ENCODE measurements around the gene F11. TPM values are rescaled to one million over a fixed set of nuclear protein-coding genes. Genes with fewer than 3 reads are reported as not detected.

The F11 gene
- not detected for polyA plus RNA-seq

GRCh38 chr4:186265683-186266652, at the start of gene F11:
Gene F11 (plus strand): TSS chr4:186266189. CDS start chr4:186267137, 948 bp downstream.
- Histone ChIP-seq H3K27ac (ENCODE audit: low read depth in 2 of 2, low read length in 1 of 2) (no peak within 1 kb of the TSS), H3K4me1 (ENCODE audit: control insufficient read depth in 2 of 2, insufficient read depth in 2 of 2, low read length in 1 of 2) (peaks cover 0 to under 1% of the 10 kb centered on the region in 2 donors), H3K36me3 (ENCODE audit: control insufficient read depth in 2 of 2, insufficient read depth in 2 of 2, low read length in 1 of 2) (no peaks in the 10 kb centered on the region), H3K9me3 (ENCODE audit: control insufficient read depth in 2 of 2, insufficient read depth in 1 of 2, low read depth in 1 of 2, low read length in 1 of 2) (no peaks in the 10 kb centered on the region), H3K4me3 (ENCODE audit: low read depth in 1 of 2, low read length in 2 of 2) (no peak within 1 kb of the TSS), H3K27me3 (ENCODE audit: control insufficient read depth in 1 of 2, insufficient read depth in 2 of 2, low read length in 2 of 2) (no peaks in the 10 kb centered on the region)
- WGBS, 2 donors: 59 to 71% methylated on average over 10 of the region's 10 CpGs

- H3K4me3 ChIP-seq (ENCODE audit: low read depth in 1 of 2, low read length in 2 of 2): no peak overlapping the region
- H3K27ac ChIP-seq (ENCODE audit: low read depth in 2 of 2, low read length in 1 of 2): no peak overlapping the region
- no peaks in the 10 kb centered on the region for H3K4me1 ChIP-seq (ENCODE audit: control insufficient read depth in 2 of 2, insufficient read depth in 2 of 2, low read length in 1 of 2)
- H3K36me3 ChIP-seq (ENCODE audit: control insufficient read depth in 2 of 2, insufficient read depth in 2 of 2, low read length in 1 of 2): no peaks in the 10 kb centered on the region
- H3K27me3 ChIP-seq (ENCODE audit: control insufficient read depth in 1 of 2, insufficient read depth in 2 of 2, low read length in 2 of 2): no peaks in the 10 kb centered on the region
- WGBS, 2 donors: 56 to 66% methylated on average over 8 of the region's 8 CpGs
- no peaks in the 10 kb centered on the region for H3K9me3 ChIP-seq (ENCODE audit: control insufficient read depth in 2 of 2, insufficient read depth in 1 of 2, low read depth in 1 of 2, low read length in 1 of 2)
These were observed 49.4 kb upstream of the F11 start for GRCh38 chr4:186216465-186217024.

GRCh38 chr4:186217733-186218293, 48.2 kb upstream of the F11 start:
- H3K27me3 ChIP-seq (ENCODE audit: control insufficient read depth in 1 of 2, insufficient read depth in 2 of 2, low read length in 2 of 2): no peaks in the 10 kb centered on the region
- no peaks in the 10 kb centered on the region for H3K4me1 ChIP-seq (ENCODE audit: control insufficient read depth in 2 of 2, insufficient read depth in 2 of 2, low read length in 1 of 2)
- H3K27ac ChIP-seq (ENCODE audit: low read depth in 2 of 2, low read length in 1 of 2): no peak overlapping the region
- H3K36me3 ChIP-seq (ENCODE audit: control insufficient read depth in 2 of 2, insufficient read depth in 2 of 2, low read length in 1 of 2): no peaks in the 10 kb centered on the region
- H3K4me3 ChIP-seq (ENCODE audit: low read depth in 1 of 2, low read length in 2 of 2): no peak overlapping the region
- 56 to 66% methylated on average over 1 of the region's 1 CpG for WGBS, 2 donors
- no peaks in the 10 kb centered on the region for H3K9me3 ChIP-seq (ENCODE audit: control insufficient read depth in 2 of 2, insufficient read depth in 1 of 2, low read depth in 1 of 2, low read length in 1 of 2)

- no peaks in the 10 kb centered on the region for H3K36me3 ChIP-seq (ENCODE audit: control insufficient read depth in 2 of 2, insufficient read depth in 2 of 2, low read length in 1 of 2)
- H3K27me3 ChIP-seq (ENCODE audit: control insufficient read depth in 1 of 2, insufficient read depth in 2 of 2, low read length in 2 of 2): no peaks in the 10 kb centered on the region
- H3K27ac ChIP-seq (ENCODE audit: low read depth in 2 of 2, low read length in 1 of 2): no peak overlapping the region
- no peak overlapping the region for H3K4me3 ChIP-seq (ENCODE audit: low read depth in 1 of 2, low read length in 2 of 2)
- H3K4me1 ChIP-seq (ENCODE audit: control insufficient read depth in 2 of 2, insufficient read depth in 2 of 2, low read length in 1 of 2): no peaks in the 10 kb centered on the region
- peaks cover 0 to 4% of the 10 kb centered on the region in 2 donors for H3K9me3 ChIP-seq (ENCODE audit: control insufficient read depth in 2 of 2, insufficient read depth in 1 of 2, low read depth in 1 of 2, low read length in 1 of 2)
- 72 to 81% methylated on average over 1 of the region's 1 CpG for WGBS, 2 donors
These were observed 44.4 kb upstream of the F11 start for GRCh38 chr4:186221624-186222023.

- Histone ChIP-seq H3K27me3 (ENCODE audit: control insufficient read depth in 1 of 2, insufficient read depth in 2 of 2, low read length in 2 of 2) (no peaks in the 10 kb centered on the region), H3K36me3 (ENCODE audit: control insufficient read depth in 2 of 2, insufficient read depth in 2 of 2, low read length in 1 of 2) (no peaks in the 10 kb centered on the region), H3K4me1 (ENCODE audit: control insufficient read depth in 2 of 2, insufficient read depth in 2 of 2, low read length in 1 of 2) (no peaks in the 10 kb centered on the region), H3K27ac (ENCODE audit: low read depth in 2 of 2, low read length in 1 of 2) (no peak overlapping the region), H3K4me3 (ENCODE audit: low read depth in 1 of 2, low read length in 2 of 2) (no peak overlapping the region), H3K9me3 (ENCODE audit: control insufficient read depth in 2 of 2, insufficient read depth in 1 of 2, low read depth in 1 of 2, low read length in 1 of 2) (peaks cover 0 to 4% of the 10 kb centered on the region in 2 donors)
These were observed 40.1 kb upstream of the F11 start for GRCh38 chr4:186225848-186226247.

GRCh38 chr4:186226521-186227189, 39.3 kb upstream of the F11 start:
- Histone ChIP-seq H3K27ac (ENCODE audit: low read depth in 2 of 2, low read length in 1 of 2) (no peak overlapping the region), H3K36me3 (ENCODE audit: control insufficient read depth in 2 of 2, insufficient read depth in 2 of 2, low read length in 1 of 2) (no peaks in the 10 kb centered on the region), H3K9me3 (ENCODE audit: control insufficient read depth in 2 of 2, insufficient read depth in 1 of 2, low read depth in 1 of 2, low read length in 1 of 2) (peaks cover 0 to 4% of the 10 kb centered on the region in 2 donors), H3K4me1 (ENCODE audit: control insufficient read depth in 2 of 2, insufficient read depth in 2 of 2, low read length in 1 of 2) (no peaks in the 10 kb centered on the region), H3K4me3 (ENCODE audit: low read depth in 1 of 2, low read length in 2 of 2) (no peak overlapping the region), H3K27me3 (ENCODE audit: control insufficient read depth in 1 of 2, insufficient read depth in 2 of 2, low read length in 2 of 2) (no peaks in the 10 kb centered on the region)
- 89 to 94% methylated on average over 3 of the region's 3 CpGs for WGBS, 2 donors

- WGBS, 2 donors: 54 to 64% methylated on average over 5 of the region's 5 CpGs
- Histone ChIP-seq H3K9me3 (ENCODE audit: control insufficient read depth in 2 of 2, insufficient read depth in 1 of 2, low read depth in 1 of 2, low read length in 1 of 2) (peaks cover 0 to 4% of the 10 kb centered on the region in 2 donors), H3K4me3 (ENCODE audit: low read depth in 1 of 2, low read length in 2 of 2) (no peak within 1 kb of the TSS)
These were observed 38.8 kb upstream of the F11 start, which contains the start of gene KLKB1 for GRCh38 chr4:186227221-186227620. Gene KLKB1 (plus strand): TSS chr4:186227507. CDS start chr4:186228196, 689 bp downstream.

GRCh38 chr4:186227744-186228513, 38.1 kb upstream of the F11 start:
- H3K9me3 ChIP-seq (ENCODE audit: control insufficient read depth in 2 of 2, insufficient read depth in 1 of 2, low read depth in 1 of 2, low read length in 1 of 2): peaks cover 0 to 4% of the 10 kb centered on the region in 2 donors
- H3K4me1 ChIP-seq (ENCODE audit: control insufficient read depth in 2 of 2, insufficient read depth in 2 of 2, low read length in 1 of 2): no peaks in the 10 kb centered on the region
- WGBS, 2 donors: 25 to 29% methylated on average over 2 of the region's 2 CpGs
- H3K36me3 ChIP-seq (ENCODE audit: control insufficient read depth in 2 of 2, insufficient read depth in 2 of 2, low read length in 1 of 2): no peaks in the 10 kb centered on the region
- H3K4me3 ChIP-seq (ENCODE audit: low read depth in 1 of 2, low read length in 2 of 2): no peak overlapping the region
- no peak overlapping the region for H3K27ac ChIP-seq (ENCODE audit: low read depth in 2 of 2, low read length in 1 of 2)
- no peaks in the 10 kb centered on the region for H3K27me3 ChIP-seq (ENCODE audit: control insufficient read depth in 1 of 2, insufficient read depth in 2 of 2, low read length in 2 of 2)

More at GRCh38 chr4:186227221-186227620, 38.8 kb upstream of the F11 start, which contains the start of gene KLKB1:
- H3K27me3 ChIP-seq (ENCODE audit: control insufficient read depth in 1 of 2, insufficient read depth in 2 of 2, low read length in 2 of 2): no peaks in the 10 kb centered on the region
- no peaks in the 10 kb centered on the region for H3K4me1 ChIP-seq (ENCODE audit: control insufficient read depth in 2 of 2, insufficient read depth in 2 of 2, low read length in 1 of 2)
- no peak within 1 kb of the TSS for H3K27ac ChIP-seq (ENCODE audit: low read depth in 2 of 2, low read length in 1 of 2)
- no peaks in the 10 kb centered on the region for H3K36me3 ChIP-seq (ENCODE audit: control insufficient read depth in 2 of 2, insufficient read depth in 2 of 2, low read length in 1 of 2)

- H3K36me3 ChIP-seq (ENCODE audit: control insufficient read depth in 2 of 2, insufficient read depth in 2 of 2, low read length in 1 of 2): no peaks in the 10 kb centered on the region
- H3K9me3 ChIP-seq (ENCODE audit: control insufficient read depth in 2 of 2, insufficient read depth in 1 of 2, low read depth in 1 of 2, low read length in 1 of 2): peaks cover 0 to 4% of the 10 kb centered on the region in 2 donors
- no peak overlapping the region for H3K4me3 ChIP-seq (ENCODE audit: low read depth in 1 of 2, low read length in 2 of 2)
- no peaks in the 10 kb centered on the region for H3K4me1 ChIP-seq (ENCODE audit: control insufficient read depth in 2 of 2, insufficient read depth in 2 of 2, low read length in 1 of 2)
- WGBS, 2 donors: 74 to 82% methylated on average over 2 of the region's 2 CpGs
- H3K27ac ChIP-seq (ENCODE audit: low read depth in 2 of 2, low read length in 1 of 2): no peak overlapping the region
- H3K27me3 ChIP-seq (ENCODE audit: control insufficient read depth in 1 of 2, insufficient read depth in 2 of 2, low read length in 2 of 2): no peaks in the 10 kb centered on the region
These were observed 37.5 kb upstream of the F11 start for GRCh38 chr4:186228514-186228894.

Data from esophagus (tissue), 2 donors.